Prostate gland (tissue), 2 donors: ENCODE data around the gene PRKCD.

Experiments used
- CTCF ChIP-seq, 4 experiments: fragments of 200-600 bp in 2 of 4; fragments of 450-650 bp in 2 of 4; sonication (generic) in 2 of 4; IDR thresholded peaks; 1 replicate in 3 of 4; 2 replicates in 1 of 4; pipeline ENCODE4 v1.5.1; 2016 to 2019; ENCODE audit warnings: antibody characterized with exemption in 4 of 4, mild to moderate bottlenecking in 2 of 4, moderate library complexity in 2 of 4
- POLR2A ChIP-seq: fragments of 450-650 bp; IDR thresholded peaks from one replicate; pipeline ENCODE4 v1.6.1; 2016; ENCODE audit warnings: antibody characterized with exemption, mild to moderate bottlenecking
- POLR2AphosphoS5 ChIP-seq: sonication (generic); formaldehyde crosslinking; IDR thresholded peaks from one replicate; pipeline ENCODE4 v1.6.1; 2017; ENCODE audit warnings: antibody characterized with exemption

DNA sequence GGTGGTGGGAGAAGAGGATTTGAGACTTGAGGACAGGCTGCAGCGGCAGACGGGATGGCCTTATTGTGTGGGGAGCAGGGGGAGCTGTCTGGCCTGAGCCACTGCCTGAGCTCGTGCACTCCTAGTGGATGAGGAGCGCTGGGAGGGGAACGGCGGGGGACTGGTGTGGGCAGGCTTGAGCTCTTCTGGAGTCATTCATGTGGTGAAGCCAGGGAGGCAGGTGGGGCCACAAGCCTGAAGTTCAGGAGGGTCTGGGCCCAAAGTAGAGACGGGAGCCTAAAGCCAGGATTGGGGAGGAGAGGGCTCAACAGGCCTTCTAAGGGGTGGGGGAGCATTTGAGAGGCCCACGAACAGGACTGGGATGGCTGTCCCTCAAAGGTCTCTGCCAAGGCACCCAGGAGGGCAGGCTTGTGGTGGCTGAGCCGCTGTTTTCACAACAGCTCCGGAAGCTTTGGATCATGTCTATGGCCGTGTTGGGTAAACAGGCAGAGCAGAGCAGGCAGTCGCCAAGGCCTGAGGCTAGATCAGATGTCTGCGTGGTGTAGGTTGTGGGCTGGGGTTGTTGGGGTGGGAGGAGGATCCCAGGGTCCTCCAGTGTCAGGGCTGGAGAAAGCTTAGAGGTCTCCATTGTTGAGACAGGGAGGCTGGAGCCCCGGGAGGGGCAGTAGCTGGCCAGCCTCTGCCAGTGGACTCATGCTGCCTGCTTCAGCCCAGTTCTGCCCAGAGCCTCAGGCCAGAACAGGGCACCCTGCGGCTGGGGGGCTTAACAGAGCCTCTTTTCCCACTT, 8.2 kb downstream of the PRKCD start:
- TF ChIP-seq CTCF (IDR thresholded peaks at IDR 0.05) (no peak), POLR2AphosphoS5 (no peak), POLR2A (no peak)
